Glutamatergic neuron (in vitro differentiated cells): Measurements from ENCODE around the gene CREB3L2. TPM values are rescaled to one million over a fixed set of nuclear protein-coding genes. Genes with fewer than 3 reads are reported as not detected.

Experiments used
- DNase-seq: peaks from one replicate; pipeline ENCODE4 v3.0.0; 2022
- H3K27ac Mint-ChIP-seq: one replicate; pipeline ENCODE4 v1.8.0; 2020; ENCODE audit warnings: mild to moderate bottlenecking, mixed read lengths, inconsistent platforms; ENCODE audit not compliant: unreplicated experiment
- H3K27me3 Mint-ChIP-seq: one replicate; pipeline ENCODE4 v1.8.0; 2020; ENCODE audit warnings: mild to moderate bottlenecking, moderate library complexity, mixed read lengths, inconsistent platforms; ENCODE audit not compliant: unreplicated experiment
- H3K36me3 Mint-ChIP-seq: one replicate; pipeline ENCODE4 v1.8.0; 2020; ENCODE audit warnings: mild to moderate bottlenecking, mixed read lengths, inconsistent platforms; ENCODE audit not compliant: unreplicated experiment
- H3K4me1 Mint-ChIP-seq: one replicate; pipeline ENCODE4 v1.8.0; 2020; ENCODE audit warnings: mild to moderate bottlenecking, low read depth, mixed read lengths, inconsistent platforms; ENCODE audit not compliant: unreplicated experiment
- H3K4me3 Mint-ChIP-seq: one replicate; pipeline ENCODE4 v1.8.0; 2020; ENCODE audit warnings: mild to moderate bottlenecking, mixed read lengths, inconsistent platforms; ENCODE audit not compliant: unreplicated experiment
- H3K9me3 Mint-ChIP-seq: one replicate; pipeline ENCODE4 v1.8.0; 2020; ENCODE audit warnings: mild to moderate bottlenecking, moderate library complexity, mixed read lengths, inconsistent platforms; ENCODE audit not compliant: unreplicated experiment
- CTCF ChIP-seq: fragments of 200-600 bp; sonication (generic); IDR thresholded peaks from one replicate; pipeline ENCODE4 v1.5.0; 2021; ENCODE audit not compliant: partially characterized antibody, unreplicated experiment
- total RNA-seq: library from RNA; stranded (reverse); fragmentation: NEBNext Ultra II Directional; extraction: Animal tissue kit (Norgen Biotek cat#: 25700); gene quantifications from one replicate; pipeline ENCODE4 v1.2.1, GENCODE V29; 2021; ENCODE audit not compliant: unreplicated experiment

The CREB3L2 gene
- total RNA-seq, 1 donor from 2014 or later, result 45.4 TPM

DNA sequence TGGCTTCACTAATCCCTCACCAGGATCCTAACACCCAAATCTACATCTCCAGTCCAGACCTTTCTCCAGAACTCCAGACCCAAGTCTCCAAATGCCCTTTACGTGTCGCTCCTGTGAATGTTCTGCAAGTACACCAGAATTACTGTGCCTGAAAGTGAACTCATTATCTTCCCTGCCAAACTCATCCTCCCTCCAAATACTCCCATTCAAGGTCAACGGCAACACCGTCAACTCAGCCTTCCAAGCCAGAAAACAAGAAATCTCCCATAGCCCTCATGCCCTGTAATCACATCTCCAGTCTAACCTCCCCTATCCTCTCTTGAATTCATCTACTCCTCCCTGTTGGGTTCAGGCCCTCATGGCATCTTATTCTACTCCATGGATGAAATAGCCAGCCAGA, 12.3 kb downstream of the CREB3L2 start:
- peaks cover 40% of the 10 kb centered on the region for H3K4me1 Mint-ChIP-seq

DNA sequence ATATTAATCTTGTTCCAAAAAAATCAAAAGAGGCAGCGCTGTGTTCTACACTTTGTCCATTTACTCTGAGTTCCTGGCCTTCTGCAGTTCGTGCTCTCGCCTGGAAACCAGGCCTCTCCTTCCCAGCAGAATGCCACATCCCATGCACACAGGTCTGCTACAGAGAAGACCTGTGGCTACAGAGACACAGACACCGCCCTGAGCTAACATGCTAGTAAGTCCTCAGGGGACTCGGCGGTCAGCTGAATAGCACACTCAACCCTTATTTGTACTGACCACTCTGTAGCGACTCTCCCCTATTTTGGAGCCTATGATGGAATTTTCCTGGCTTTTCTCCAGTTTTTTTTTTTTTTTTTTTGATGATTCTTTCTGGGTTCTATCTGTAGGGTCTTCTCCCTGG, 12.8 kb downstream of the CREB3L2 start:
- H3K27ac Mint-ChIP-seq, result no peak overlapping the region
- peaks cover 4% of the 10 kb centered on the region for H3K27me3 Mint-ChIP-seq
- peaks cover 39% of the 10 kb centered on the region for H3K4me1 Mint-ChIP-seq
- no peak for DNase-seq
- no peak overlapping the region for H3K4me3 Mint-ChIP-seq
- peaks cover 11% of the 10 kb centered on the region for H3K9me3 Mint-ChIP-seq
- no peak for TF ChIP-seq CTCF
- H3K36me3 Mint-ChIP-seq, result peaks cover 8% of the 10 kb centered on the region

More for the DNA sequence above, 12.3 kb downstream of the CREB3L2 start:
- TF ChIP-seq CTCF, result no peak
- Mint-ChIP-seq H3K36me3 (peaks cover 8% of the 10 kb centered on the region), H3K27ac (no peak overlapping the region), H3K9me3 (peaks cover 14% of the 10 kb centered on the region), H3K4me3 (no peak overlapping the region), H3K27me3 (peaks cover 9% of the 10 kb centered on the region)
- DNase-seq, result no peak

DNA sequence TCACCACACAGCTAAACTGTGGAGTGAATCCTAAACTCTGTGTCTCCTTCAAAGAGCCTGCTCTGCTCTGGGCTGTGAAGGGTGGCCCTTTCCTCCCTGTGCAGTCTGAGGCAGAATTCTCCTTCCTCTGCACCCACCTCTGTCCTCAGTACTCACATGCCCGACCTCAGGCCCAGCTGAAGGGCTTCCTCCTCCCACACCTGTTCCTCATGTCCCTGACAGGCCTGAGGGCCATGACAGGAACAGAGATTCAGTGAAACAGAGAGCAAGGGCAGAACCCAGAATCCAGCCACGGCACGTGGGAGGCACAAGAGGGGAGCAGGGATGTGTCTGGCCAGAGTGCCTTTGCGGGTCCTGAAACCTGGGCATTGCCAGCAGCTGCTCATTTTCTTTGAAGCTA, 13.9 kb downstream of the CREB3L2 start:
- Mint-ChIP-seq H3K4me1 (peaks cover 29% of the 10 kb centered on the region), H3K27me3 (peaks cover 4% of the 10 kb centered on the region), H3K36me3 (peaks cover 8% of the 10 kb centered on the region), H3K4me3 (no peak overlapping the region), H3K9me3 (peaks cover 8% of the 10 kb centered on the region), H3K27ac (no peak overlapping the region)
- TF ChIP-seq CTCF, result no peak
- no peak for DNase-seq

GRCh38 chr7:137987563-137987962, 14.3 kb downstream of the CREB3L2 start:
- no peak for TF ChIP-seq CTCF
- Mint-ChIP-seq H3K9me3 (peaks cover 7% of the 10 kb centered on the region), H3K36me3 (peaks cover 10% of the 10 kb centered on the region), H3K27me3 (peaks cover 4% of the 10 kb centered on the region), H3K4me3 (no peak overlapping the region), H3K4me1 (peaks cover 25% of the 10 kb centered on the region), H3K27ac (no peak overlapping the region)
- no peak for DNase-seq

GRCh38 chr7:137987018-137987349, 14.9 kb downstream of the CREB3L2 start:
- Mint-ChIP-seq H3K9me3 (peaks cover 7% of the 10 kb centered on the region), H3K4me1 (peaks cover 19% of the 10 kb centered on the region), H3K4me3 (no peak overlapping the region), H3K36me3 (peaks cover 8% of the 10 kb centered on the region), H3K27ac (peak overlapping the region; percentile 57), H3K27me3 (peaks cover 4% of the 10 kb centered on the region)
- TF ChIP-seq CTCF, result no peak
- DNase-seq, result no peak
